HCT116 (cell line): ENCODE measurements around the gene RDH8. TPM values are rescaled to one million over a fixed set of nuclear protein-coding genes. Genes with fewer than 3 reads are reported as not detected.
A peak's percentile ranks its signal among the peaks of the same experiment; 100 is the strongest.

Source experiments
- ATAC-seq: fragments of 200-7000 bp; cut with Tn5 transposase; 2 replicates; pipeline ENCODE4 v1.9.1; 2020; ENCODE audit warnings: mild to moderate bottlenecking, moderate library complexity
- BruUV-seq: library from RNA; stranded (reverse); fragments of 400-500 nt; replicated peaks from 2 replicates; lab custom pipeline; 2021; lab: Mats Ljungman, UMichigan
- CTCF ChIA-PET: fragments of 300-600 bp; sonication (Branson Sonifier 250); formaldehyde crosslinking; loops from one replicate; lab custom pipeline; 2021; ENCODE audit warnings: antibody characterized with exemption; lab: Charles Lee
- POLR2A ChIA-PET: fragments of 300-600, 350-600 bp; sonication (Branson Sonifier 250); formaldehyde crosslinking; loops from one replicate; lab custom pipeline; 2021; ENCODE audit warnings: antibody characterized with exemption; lab: Charles Lee
- RAD21 ChIA-PET, 2 experiments: fragments of 300-600 bp; sonication (Branson Sonifier 250); formaldehyde crosslinking; loops; one replicate each; lab custom pipeline; 2023; ENCODE audit warnings: low total read pairs in 2 of 2; ENCODE audit not compliant: uncharacterized antibody in 2 of 2, unreplicated experiment in 2 of 2, low non-redundant PET in 1 of 2; lab: Charles Lee
- DNase-seq: peaks from one replicate; pipeline ENCODE4 v3.0.0-alpha.2; 2010; ENCODE audit warnings: low read depth, low spot score
- H2AFZ ChIP-seq: fragments of 200-600 bp; shearing (Covaris generic), sonication (generic); 2 replicates; pipeline ENCODE4 v1.6.1; 2017; ENCODE audit warnings: low read depth, mixed run types, mixed read lengths, antibody characterized with exemption, low read length; ENCODE audit not compliant: poor library complexity, severe bottlenecking
- H3K27ac ChIP-seq: 2 replicates; pipeline ENCODE4 v1.5.1; 2012; ENCODE audit warnings: low read depth, low read length
- H3K27me3 ChIP-seq: fragments of 200-600 bp; sonication (generic); 2 replicates; pipeline ENCODE4 v1.6.1; 2016; ENCODE audit warnings: mixed run types, low read length, mixed read lengths; ENCODE audit not compliant: insufficient read depth
- H3K36me3 ChIP-seq, 2 experiments: fragments of 200-500 bp in 1 of 2; fragments of 200-600 bp in 1 of 2; sonication (Bioruptor generic) in 1 of 2; sonication (generic) in 1 of 2; 2 replicates each; pipeline versions ENCODE4 v1.5.1 to v1.6.1; 2014 to 2016; ENCODE audit warnings: low read length in 2 of 2, inconsistent platforms in 1 of 2, mixed read lengths in 1 of 2, mixed run types in 1 of 2; ENCODE audit not compliant: insufficient read depth in 2 of 2, control insufficient read depth in 1 of 2
- H3K4me1 ChIP-seq, 2 experiments: fragments of 200-600 bp in 1 of 2; sonication (generic) in 1 of 2; 2 replicates each; pipeline versions ENCODE4 v1.5.1 to v1.6.1; 2012 to 2017; ENCODE audit warnings: low read length in 2 of 2, inconsistent platforms in 1 of 2, mild to moderate bottlenecking in 1 of 2, mixed read lengths in 1 of 2, mixed run types in 1 of 2, moderate library complexity in 1 of 2; ENCODE audit not compliant: insufficient read depth in 2 of 2, control insufficient read depth in 1 of 2
- H3K4me2 ChIP-seq: fragments of 200-600 bp; sonication (generic); 2 replicates; pipeline ENCODE4 v1.6.1; 2017; ENCODE audit warnings: mixed run types, low read length, mixed read lengths
- H3K4me3 ChIP-seq, 2 experiments: fragments of 200-600 bp in 1 of 2; sonication (generic) in 1 of 2; replicated peaks in 1 of 2; 2 replicates each; pipeline ENCODE4 v1.5.1; 2011 to 2016; ENCODE audit warnings: low read length in 2 of 2, control low read depth in 1 of 2, low read depth in 1 of 2, mild to moderate bottlenecking in 1 of 2, mixed read lengths in 1 of 2, mixed run types in 1 of 2
- H3K79me2 ChIP-seq: fragments of 200-600 bp; sonication (generic); 2 replicates; pipeline ENCODE4 v1.6.1; 2017; ENCODE audit warnings: mild to moderate bottlenecking, mixed run types, low read length, moderate library complexity, mixed read lengths; ENCODE audit not compliant: insufficient read depth
- H3K9ac ChIP-seq: fragments of 200-600 bp; sonication (generic); 2 replicates; pipeline ENCODE4 v1.6.1; 2016; ENCODE audit warnings: low read length, mixed read lengths
- H3K9me2 ChIP-seq: fragments of 200-600 bp; sonication (generic), shearing (Covaris generic); 2 replicates; pipeline ENCODE4 v1.6.1; 2017; ENCODE audit warnings: mixed run types, mild to moderate bottlenecking, moderate library complexity; ENCODE audit not compliant: insufficient read depth
- H3K9me3 ChIP-seq, 2 experiments: fragments of 200-500 bp in 1 of 2; fragments of 200-600 bp in 1 of 2; sonication (Bioruptor generic) in 1 of 2; sonication (generic) in 1 of 2; 2 replicates each; pipeline ENCODE4 v1.6.1; 2014 to 2017; ENCODE audit warnings: low read length in 2 of 2, mixed read lengths in 2 of 2, inconsistent platforms in 1 of 2, low read depth in 1 of 2, mild to moderate bottlenecking in 1 of 2, mixed run types in 1 of 2, moderate library complexity in 1 of 2; ENCODE audit not compliant: control insufficient read depth in 1 of 2, insufficient read depth in 1 of 2
- H4K20me1 ChIP-seq: fragments of 200-600 bp; sonication (generic), shearing (Covaris generic); 2 replicates; pipeline ENCODE4 v1.6.1; 2017; ENCODE audit warnings: mixed run types, mild to moderate bottlenecking, moderate library complexity; ENCODE audit not compliant: insufficient read depth
- ATF3 ChIP-seq: IDR thresholded peaks from 2 replicates; pipeline ENCODE4 v1.6.1; 2012
- CEBPB ChIP-seq: IDR thresholded peaks from 2 replicates; pipeline ENCODE4 v1.6.1; 2012; ENCODE audit warnings: low read depth
- CTCF ChIP-seq, 3 experiments: fragments of 200-600 bp in 1 of 3; sonication (generic) in 1 of 3; IDR thresholded peaks in 2 of 3; conservative IDR thresholded peaks in 1 of 3; 2 replicates each; pipeline ENCODE4 v1.5.1; 2012 to 2017; ENCODE audit warnings: low read depth in 2 of 3, low read length in 2 of 3, antibody characterized with exemption in 1 of 3, borderline replicate concordance in 1 of 3, control low read depth in 1 of 3, mild to moderate bottlenecking in 1 of 3, mixed read lengths in 1 of 3, mixed run types in 1 of 3, moderate library complexity in 1 of 3; ENCODE audit not compliant: insufficient read depth in 1 of 3
- ELF1 ChIP-seq: IDR thresholded peaks from 2 replicates; pipeline ENCODE4 v1.6.1; 2012; ENCODE audit warnings: low read depth, borderline replicate concordance
- EZH2 ChIP-seq: fragments of 200-600 bp; sonication (generic); IDR thresholded peaks from 2 replicates; pipeline ENCODE4 v1.6.1; 2017; ENCODE audit warnings: antibody characterized with exemption, mixed run types
- EZH2phosphoT487 ChIP-seq: fragments of 200-600 bp; IDR thresholded peaks from 2 replicates; pipeline ENCODE4 v1.6.1; 2018; ENCODE audit warnings: antibody characterized with exemption, borderline replicate concordance
- FOSL1 ChIP-seq: IDR thresholded peaks from 2 replicates; pipeline ENCODE4 v1.6.1; 2012; ENCODE audit warnings: low read depth
- JUND ChIP-seq: IDR thresholded peaks from 2 replicates; pipeline ENCODE4 v1.6.1; 2012
- MAX ChIP-seq: IDR thresholded peaks from 2 replicates; pipeline ENCODE4 v1.6.1; 2012
- POLR2A ChIP-seq: IDR thresholded peaks from 2 replicates; pipeline ENCODE4 v1.7.0; 2011; ENCODE audit warnings: borderline replicate concordance; ENCODE audit not compliant: insufficient read depth, insufficient read length; ENCODE audit errors: extremely low read depth
- POLR2AphosphoS5 ChIP-seq: IDR thresholded peaks from 2 replicates; pipeline ENCODE4 v1.6.1; 2011; ENCODE audit warnings: mild to moderate bottlenecking, low read depth, low read length, moderate library complexity
- REST ChIP-seq: IDR thresholded peaks from 2 replicates; pipeline ENCODE4 v1.6.1; 2012; ENCODE audit warnings: low read depth
- SP1 ChIP-seq: IDR thresholded peaks from 2 replicates; pipeline ENCODE4 v1.6.1; 2012; ENCODE audit warnings: low read depth
- SRF ChIP-seq: IDR thresholded peaks from 2 replicates; pipeline ENCODE4 v1.6.1; 2012; ENCODE audit warnings: low read depth
- YY1 ChIP-seq: IDR thresholded peaks from 2 replicates; pipeline ENCODE4 v1.6.1; 2011; ENCODE audit warnings: low read length, low read depth, moderate library complexity, mild to moderate bottlenecking; ENCODE audit not compliant: insufficient replicate concordance; ENCODE audit errors: extremely low read depth
- ZBTB33 ChIP-seq: IDR thresholded peaks from 2 replicates; pipeline ENCODE4 v1.6.1; 2011; ENCODE audit warnings: mild to moderate bottlenecking, low read length, moderate library complexity; ENCODE audit not compliant: insufficient replicate concordance; ENCODE audit errors: extremely low read depth
- ZFX ChIP-seq: fragments of 450-650 bp; IDR thresholded peaks from 2 replicates; pipeline ENCODE4 v1.6.1; 2017
- ZNF274 ChIP-seq: fragments of 200-500 bp; sonication (Bioruptor generic); IDR thresholded peaks from 2 replicates; pipeline ENCODE4 v1.6.1; 2014; ENCODE audit warnings: mild to moderate bottlenecking, low read depth, low read length, inconsistent platforms
- intact Hi-C: fragments of 100-400 bp; cut with micrococcal nuclease; formaldehyde crosslinking; loops from 2 replicates; pipeline ENCODE4 v1.10.0; 2022
- total RNA-seq: library from RNA; stranded (reverse); gene quantifications from one replicate; pipeline ENCODE4 v1.2.1, GENCODE V29; 2021; ENCODE audit not compliant: unreplicated experiment

The RDH8 gene
- total RNA-seq, 1 experiment from 2014 or later = not detected

GRCh38 chr19:10027158-10027997, 14.1 kb downstream of the RDH8 start:
- peak overlapping the region; percentile 6 to 24; a peak in 3 of 4 replicates for H3K4me3 ChIP-seq
- no TSS peak for BruUV-seq
- CTCF ChIA-PET = interaction anchor here (0.7 to 1.7 kb wide), 21 partner anchors 8 to 401 kb away, joined by 3 to 29 read pairs (median 4); partner anchors contain the start of genes OLFM2 and RDH8
- H3K9me2 ChIP-seq = no peaks in the 10 kb centered on the region
- H3K4me1 ChIP-seq = peaks cover 7 to 13% of the 10 kb centered on the region in 2 experiments
- no peaks in the 10 kb centered on the region for H4K20me1 ChIP-seq
- peak overlapping the region; percentile 62 for H3K4me2 ChIP-seq
- intact Hi-C loops = loop anchor here (1.0 kb wide), 1 partner anchor 93 kb away; no protein-coding TSS in a partner anchor
- no peaks in the 10 kb centered on the region for H3K27me3 ChIP-seq
- RAD21 ChIA-PET = interaction anchor here (1.0 to 1.2 kb wide), 3 partner anchors 95 to 97 kb away, joined by 3 to 9 read pairs (median 4); no protein-coding TSS in a partner anchor
- H3K9ac ChIP-seq = no peak overlapping the region
- POLR2A ChIA-PET = interaction anchor here (1.0 to 1.2 kb wide), 3 partner anchors 11 to 80 kb away, joined by 3 read pairs; no protein-coding TSS in a partner anchor
- ATAC-seq = peak; percentile 98
- peak overlapping the region; percentile 12 for H2AFZ ChIP-seq
- DNase-seq = peak; percentile 90
- H3K27ac ChIP-seq = no peak overlapping the region
- no peaks in the 10 kb centered on the region for H3K36me3 ChIP-seq
- no peaks in the 10 kb centered on the region for H3K9me3 ChIP-seq
- no peaks in the 10 kb centered on the region for H3K79me2 ChIP-seq
- no peak for TF ChIP-seq ATF3
- TF ChIP-seq POLR2A = no peak
- TF ChIP-seq ZFX = no peak
- TF ChIP-seq YY1 = no peak
- peak; percentile 57 for TF ChIP-seq SP1
- TF ChIP-seq MAX = peak; percentile 99
- TF ChIP-seq CTCF (IDR thresholded peaks at IDR 0.05 in 2 of 3, conservative IDR thresholded peaks at IDR 0.05 in 1 of 3; ENCODE audit: borderline replicate concordance in 1 of 3, insufficient read depth in 1 of 3, low read depth in 2 of 3, low read length in 2 of 3) = peak; percentile 80 to 90 (median 90)
- TF ChIP-seq POLR2AphosphoS5 = peak; percentile 34; the same call in 1 of the 2 replicates
- TF ChIP-seq EZH2 = no peak
- TF ChIP-seq CEBPB = no peak
- TF ChIP-seq EZH2phosphoT487 = no peak
- TF ChIP-seq ELF1 = no peak
- TF ChIP-seq FOSL1 = no peak
- TF ChIP-seq REST = no peak
- no peak for TF ChIP-seq ZNF274
- TF ChIP-seq JUND = no peak
- TF ChIP-seq ZBTB33 = no peak
- TF ChIP-seq SRF = no peak
